Measurements from ENCODE around the gene OR8B3. TPM values are rescaled to one million over a fixed set of nuclear protein-coding genes. Genes with fewer than 3 reads are reported as not detected.
"Not testable (repeated sequence)": the region's sequence is repeated elsewhere in the genome, so short reads cannot be mapped to it uniquely, and the experiment has no call there.

OR8B3 gene
- total and polyA plus RNA-seq, 4 donors: not detected

DNA sequence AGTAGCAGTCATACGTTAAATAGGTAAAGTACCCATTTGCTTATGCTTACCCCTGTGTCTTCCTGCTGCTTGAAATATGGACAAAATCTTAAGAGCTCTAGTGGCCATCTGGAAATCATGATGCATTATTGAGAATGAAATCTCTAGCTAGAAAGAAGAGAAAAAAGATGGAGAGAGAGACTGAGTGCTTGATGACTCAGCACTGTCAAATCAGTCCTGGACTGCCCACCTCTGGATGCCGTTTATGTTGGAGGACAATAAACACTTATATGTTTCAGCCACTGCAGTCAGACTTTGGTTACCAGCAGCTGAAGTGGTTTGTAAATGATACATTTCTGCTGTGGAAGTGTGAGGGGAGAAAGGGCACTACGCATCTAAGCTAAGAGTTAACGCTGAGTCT lies 22.2 kb upstream of the OR8B3 start:
- WGBS, 2 donors: 68 to 77% methylated on average over 4 of the region's 4 CpGs
- ATAC-seq (ENCODE audit: insufficient read depth, low FRiP score) (no peak), DNase-seq (no peak)

DNA sequence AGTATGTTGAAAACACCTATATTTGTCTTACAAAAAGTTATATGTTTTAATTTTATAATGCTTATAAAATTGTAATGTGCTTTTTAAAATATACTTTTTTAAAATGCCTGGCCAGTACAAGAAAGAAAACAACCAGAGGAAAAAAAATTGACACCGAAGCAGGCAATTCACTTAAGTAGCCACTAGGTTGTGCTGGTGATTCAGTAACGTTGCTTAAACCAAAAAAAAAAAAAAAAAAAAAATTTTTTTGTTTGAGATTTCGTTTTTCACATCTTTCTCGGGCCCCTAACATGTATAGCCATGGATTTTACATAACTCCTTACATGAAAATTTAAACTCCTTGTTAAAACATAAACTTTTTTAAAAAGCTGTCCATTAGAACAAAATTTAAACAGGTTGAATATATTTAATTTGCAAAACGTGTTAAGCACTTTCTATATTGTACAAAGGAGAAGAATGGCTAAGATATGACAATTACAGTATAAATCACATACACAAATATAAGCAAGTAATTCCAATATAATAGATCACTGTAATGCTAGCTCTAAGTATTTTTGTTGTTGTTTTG lies 16.6 kb upstream of the OR8B3 start:
- 16 to 19% methylated on average over 5 of the region's 5 CpGs for WGBS, 2 donors
- peak in 2 of 3 donors; percentile 40 to 67 for DNase-seq
- TF ChIP-seq, protein P1, sequence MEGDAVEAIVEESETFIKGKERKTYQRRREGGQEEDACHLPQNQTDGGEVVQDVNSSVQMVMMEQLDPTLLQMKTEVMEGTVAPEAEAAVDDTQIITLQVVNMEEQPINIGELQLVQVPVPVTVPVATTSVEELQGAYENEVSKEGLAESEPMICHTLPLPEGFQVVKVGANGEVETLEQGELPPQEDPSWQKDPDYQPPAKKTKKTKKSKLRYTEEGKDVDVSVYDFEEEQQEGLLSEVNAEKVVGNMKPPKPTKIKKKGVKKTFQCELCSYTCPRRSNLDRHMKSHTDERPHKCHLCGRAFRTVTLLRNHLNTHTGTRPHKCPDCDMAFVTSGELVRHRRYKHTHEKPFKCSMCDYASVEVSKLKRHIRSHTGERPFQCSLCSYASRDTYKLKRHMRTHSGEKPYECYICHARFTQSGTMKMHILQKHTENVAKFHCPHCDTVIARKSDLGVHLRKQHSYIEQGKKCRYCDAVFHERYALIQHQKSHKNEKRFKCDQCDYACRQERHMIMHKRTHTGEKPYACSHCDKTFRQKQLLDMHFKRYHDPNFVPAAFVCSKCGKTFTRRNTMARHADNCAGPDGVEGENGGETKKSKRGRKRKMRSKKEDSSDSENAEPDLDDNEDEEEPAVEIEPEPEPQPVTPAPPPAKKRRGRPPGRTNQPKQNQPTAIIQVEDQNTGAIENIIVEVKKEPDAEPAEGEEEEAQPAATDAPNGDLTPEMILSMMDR (IDR thresholded peaks at IDR 0.05; ENCODE audit: control extremely low read depth, extremely low read depth): peak; percentile 25
- no peak overlapping the region for H3K9ac ChIP-seq (ENCODE audit: insufficient read depth in 1 of 2, low read length in 2 of 2)
- peaks cover 0 to under 1% (median 0%) of the 10 kb centered on the region in 3 donors for H3K27me3 ChIP-seq (ENCODE audit: control insufficient read depth in 3 of 3, insufficient read depth in 3 of 3, low read length in 2 of 3)
- no peaks in the 10 kb centered on the region for H3K36me3 ChIP-seq (ENCODE audit: control insufficient read depth in 4 of 4, insufficient read depth in 4 of 4, low read length in 4 of 4)
- H3K9me3 ChIP-seq (ENCODE audit: control insufficient read depth in 4 of 4, insufficient read depth in 3 of 4, low read length in 3 of 4): no peaks in the 10 kb centered on the region
- no peak for ATAC-seq (ENCODE audit: insufficient read depth, low FRiP score)
- H3K4me1 ChIP-seq (ENCODE audit: control insufficient read depth in 5 of 5, insufficient read depth in 5 of 5, low read length in 5 of 5): no peaks in the 10 kb centered on the region
- H3K27ac ChIP-seq (ENCODE audit: low read depth in 1 of 2, low read length in 1 of 2): no peak overlapping the region
- no peak overlapping the region for H3K4me3 ChIP-seq

More for the DNA sequence above, 22.2 kb upstream of the OR8B3 start:
- Histone ChIP-seq H3K27ac (ENCODE audit: low read depth in 1 of 2, low read length in 1 of 2) (no peak overlapping the region), H3K9me3 (ENCODE audit: control insufficient read depth in 4 of 4, insufficient read depth in 3 of 4, low read length in 3 of 4) (no peaks in the 10 kb centered on the region), H3K4me1 (ENCODE audit: control insufficient read depth in 5 of 5, insufficient read depth in 5 of 5, low read length in 5 of 5) (no peaks in the 10 kb centered on the region), H3K9ac (ENCODE audit: insufficient read depth in 1 of 2, low read length in 2 of 2) (no peak overlapping the region), H3K27me3 (ENCODE audit: control insufficient read depth in 3 of 3, insufficient read depth in 3 of 3, low read length in 2 of 3) (peaks cover 0 to 6% (median 0%) of the 10 kb centered on the region in 3 donors), H3K4me3 (no peak overlapping the region), H3K36me3 (ENCODE audit: control insufficient read depth in 4 of 4, insufficient read depth in 4 of 4, low read length in 4 of 4) (no peaks in the 10 kb centered on the region)
- TF ChIP-seq, protein P1 (IDR thresholded peaks at IDR 0.05; ENCODE audit: control extremely low read depth, extremely low read depth): no peak

DNA sequence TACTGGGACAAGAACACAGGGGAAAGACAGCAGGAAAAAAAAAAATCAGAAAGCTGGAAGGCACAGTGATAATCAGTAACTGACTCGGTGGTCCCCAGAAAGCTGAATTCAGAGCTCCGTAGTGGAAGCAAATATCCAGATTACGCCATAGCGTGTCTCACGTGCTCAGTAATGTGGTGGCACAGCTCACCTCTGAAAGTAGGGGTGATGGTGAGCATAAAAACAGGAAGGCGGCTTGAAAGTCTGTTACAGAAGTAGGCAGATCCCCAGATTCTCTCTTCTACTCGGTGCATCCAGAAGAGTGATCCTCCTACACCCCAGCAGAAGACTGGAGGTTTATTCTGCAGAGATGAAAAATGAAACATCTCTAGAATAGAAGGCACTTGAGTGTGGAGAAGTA lies 11.1 kb upstream of the OR8B3 start:
- no peaks in the 10 kb centered on the region for H3K36me3 ChIP-seq (ENCODE audit: control insufficient read depth in 4 of 4, insufficient read depth in 4 of 4, low read length in 4 of 4)
- H3K27ac ChIP-seq (ENCODE audit: low read depth in 1 of 2, low read length in 1 of 2): no peak overlapping the region
- H3K27me3 ChIP-seq (ENCODE audit: control insufficient read depth in 3 of 3, insufficient read depth in 3 of 3, low read length in 2 of 3): peaks cover 0 to 2% (median 0%) of the 10 kb centered on the region in 3 donors
- no peaks in the 10 kb centered on the region for H3K9me3 ChIP-seq (ENCODE audit: control insufficient read depth in 4 of 4, insufficient read depth in 3 of 4, low read length in 3 of 4)
- TF ChIP-seq, protein P1 (IDR thresholded peaks at IDR 0.05; ENCODE audit: control extremely low read depth, extremely low read depth): no peak
- ATAC-seq (ENCODE audit: insufficient read depth, low FRiP score) (no peak), DNase-seq (no peak)
- 79 to 83% methylated on average over 7 of the region's 7 CpGs for WGBS, 2 donors
- no peak overlapping the region for H3K4me3 ChIP-seq
- no peak overlapping the region for H3K9ac ChIP-seq (ENCODE audit: insufficient read depth in 1 of 2, low read length in 2 of 2)
- no peaks in the 10 kb centered on the region for H3K4me1 ChIP-seq (ENCODE audit: control insufficient read depth in 5 of 5, insufficient read depth in 5 of 5, low read length in 5 of 5)

DNA sequence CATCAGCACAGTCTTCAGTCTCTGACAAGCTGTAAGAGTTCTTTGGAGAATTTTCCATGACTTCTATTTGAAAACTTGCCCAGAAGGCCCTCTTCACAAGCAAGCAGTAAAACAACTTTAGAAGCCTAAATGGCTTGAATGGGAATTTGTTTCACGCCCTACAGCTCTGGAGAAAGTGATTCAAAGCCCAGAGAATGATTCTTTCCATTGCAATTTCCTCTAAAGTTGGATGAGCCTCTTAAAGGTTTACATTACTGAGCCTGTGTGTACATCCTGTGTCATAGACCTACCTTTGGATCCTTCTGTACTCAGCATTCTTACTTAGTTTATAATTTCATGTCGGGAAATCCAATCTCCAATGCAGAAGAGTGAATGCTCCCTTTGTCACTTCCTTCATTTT lies 6.8 kb upstream of the OR8B3 start:
- Histone ChIP-seq H3K4me1 (ENCODE audit: control insufficient read depth in 5 of 5, insufficient read depth in 5 of 5, low read length in 5 of 5) (no peaks in the 10 kb centered on the region), H3K27me3 (ENCODE audit: control insufficient read depth in 3 of 3, insufficient read depth in 3 of 3, low read length in 2 of 3) (peaks cover 0 to 2% (median 0%) of the 10 kb centered on the region in 3 donors), H3K9me3 (ENCODE audit: control insufficient read depth in 4 of 4, insufficient read depth in 3 of 4, low read length in 3 of 4) (no peaks in the 10 kb centered on the region), H3K4me3 (no peak overlapping the region), H3K9ac (ENCODE audit: insufficient read depth in 1 of 2, low read length in 2 of 2) (no peak overlapping the region), H3K27ac (ENCODE audit: low read depth in 1 of 2, low read length in 1 of 2) (no peak overlapping the region), H3K36me3 (ENCODE audit: control insufficient read depth in 4 of 4, insufficient read depth in 4 of 4, low read length in 4 of 4) (no peaks in the 10 kb centered on the region)
- WGBS, 2 donors: 65 to 67% methylated on average over 2 of the region's 2 CpGs
- DNase-seq (no peak), ATAC-seq (ENCODE audit: insufficient read depth, low FRiP score) (no peak)
- TF ChIP-seq, protein P1 (IDR thresholded peaks at IDR 0.05; ENCODE audit: control extremely low read depth, extremely low read depth): no peak

DNA sequence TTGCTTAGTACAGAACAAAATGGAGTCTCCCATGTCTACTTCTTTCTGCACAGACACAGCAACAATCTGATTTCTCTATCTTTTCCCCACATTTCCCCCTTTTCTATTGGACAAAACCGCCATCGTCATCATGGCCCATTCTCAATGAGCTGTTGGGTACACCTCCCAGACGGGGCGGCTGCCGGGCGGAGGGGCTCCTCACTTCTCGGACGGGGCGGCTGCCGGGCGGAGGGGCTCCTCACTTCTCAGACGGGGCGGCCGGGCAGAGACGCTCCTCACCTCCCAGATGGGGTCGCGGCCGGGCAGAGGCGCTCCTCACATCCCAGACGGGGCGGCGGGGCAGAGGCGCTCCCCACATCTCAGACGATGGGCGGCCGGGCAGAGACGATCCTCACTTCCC lies 4.4 kb upstream of the OR8B3 start:
- H3K9me3 ChIP-seq (ENCODE audit: control insufficient read depth in 4 of 4, insufficient read depth in 3 of 4, low read length in 3 of 4); H3K27me3 ChIP-seq (ENCODE audit: control insufficient read depth in 3 of 3, insufficient read depth in 3 of 3, low read length in 2 of 3); ATAC-seq (ENCODE audit: insufficient read depth, low FRiP score); H3K27ac ChIP-seq (ENCODE audit: low read depth in 1 of 2, low read length in 1 of 2); DNase-seq; H3K4me3 ChIP-seq; H3K36me3 ChIP-seq (ENCODE audit: control insufficient read depth in 4 of 4, insufficient read depth in 4 of 4, low read length in 4 of 4); H3K4me1 ChIP-seq (ENCODE audit: control insufficient read depth in 5 of 5, insufficient read depth in 5 of 5, low read length in 5 of 5); H3K9ac ChIP-seq (ENCODE audit: insufficient read depth in 1 of 2, low read length in 2 of 2): not testable (repeated sequence)
- whole genome bisulfite sequencing, 2 donors: 92% methylated on average over 14 to 26 of the region's 27 CpGs

All from lung (tissue), 12 donors.